GM10248 (cell line): ENCODE measurements around the gene SDK1.

ENCODE experiments used
- CTCF ChIA-PET: fragments of 300-600 bp; sonication (Branson Sonifier 250); formaldehyde crosslinking; extraction: SDS; loops from one replicate; lab custom pipeline; 2021; ENCODE audit warnings: antibody characterized with exemption; lab: Yijun Ruan, JAX
- POLR2A ChIA-PET: fragments of 350-650 bp; sonication (Branson Sonifier 250); formaldehyde crosslinking; extraction: SDS; loops from one replicate; lab custom pipeline; 2020; ENCODE audit warnings: antibody characterized with exemption; lab: Yijun Ruan, JAX
- DNase-seq: peaks from one replicate; pipeline ENCODE4 v3.0.0; 2012; ENCODE audit errors: extremely low spot score
- CTCF ChIP-seq: IDR thresholded peaks from 2 replicates; pipeline ENCODE4 v1.5.1; 2012; ENCODE audit warnings: mild to moderate bottlenecking, low read depth; ENCODE audit errors: extremely low read depth, missing control alignments, control extremely low read depth

Gene SDK1

GRCh38 chr7:3309140-3309539 lies 8.1 kb downstream of the SDK1 start:
- no peak for DNase-seq
- POLR2A ChIA-PET = no interaction called here
- no peak for TF ChIP-seq CTCF
- CTCF ChIA-PET = no interaction called here

DNA sequence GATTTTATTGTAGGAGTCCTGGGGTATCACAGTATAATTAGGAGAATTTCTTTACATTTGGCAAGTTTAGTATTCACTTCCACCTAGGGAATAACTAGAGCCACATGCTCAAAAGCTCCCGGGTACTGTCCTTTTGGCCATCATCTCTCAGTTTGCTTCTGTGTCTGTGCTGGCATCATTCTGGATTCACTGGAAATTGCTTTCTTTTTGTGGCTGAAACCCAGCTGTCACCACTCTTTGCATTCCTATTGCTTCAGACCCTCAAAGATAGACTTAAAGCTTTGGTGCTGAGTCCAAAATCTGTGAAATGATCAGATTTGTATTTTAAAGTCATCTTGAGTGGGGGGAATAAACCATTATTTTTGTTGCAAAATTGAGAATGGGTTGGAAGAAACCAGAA lies 8.9 kb downstream of the SDK1 start:
- DNase-seq = no peak
- ChIA-PET CTCF (interaction anchor here (0.8 to 1.7 kb wide), 3 partner anchors 9 to 26 kb away, joined by 4 read pairs; partner anchors contain the start of gene SDK1), POLR2A (no interaction called here)
- no peak for TF ChIP-seq CTCF

DNA sequence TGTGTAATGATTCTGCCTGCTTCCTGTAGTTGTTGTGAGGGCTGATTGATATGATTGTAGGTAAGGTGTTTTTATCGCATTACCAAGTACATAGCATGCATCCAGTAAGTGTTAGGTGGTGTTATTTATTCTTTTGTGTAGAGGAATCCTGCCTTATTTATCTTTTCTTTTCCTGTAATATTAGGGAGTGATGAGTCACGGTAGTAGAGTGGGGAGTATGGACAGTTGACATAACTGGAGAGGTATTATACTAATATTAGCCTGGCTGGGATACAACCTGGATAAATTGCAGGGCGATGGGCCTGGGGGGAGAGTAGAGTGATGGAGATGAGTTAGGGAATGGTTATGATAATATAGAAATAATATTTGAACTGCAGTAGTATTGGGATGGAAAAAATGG lies 9.8 kb downstream of the SDK1 start:
- no peak for TF ChIP-seq CTCF
- DNase-seq = no peak
- ChIA-PET CTCF (interaction anchor here (0.8 to 1.7 kb wide), 3 partner anchors 8 to 27 kb away, joined by 4 read pairs; partner anchors contain the start of gene SDK1), POLR2A (no interaction called here)

DNA sequence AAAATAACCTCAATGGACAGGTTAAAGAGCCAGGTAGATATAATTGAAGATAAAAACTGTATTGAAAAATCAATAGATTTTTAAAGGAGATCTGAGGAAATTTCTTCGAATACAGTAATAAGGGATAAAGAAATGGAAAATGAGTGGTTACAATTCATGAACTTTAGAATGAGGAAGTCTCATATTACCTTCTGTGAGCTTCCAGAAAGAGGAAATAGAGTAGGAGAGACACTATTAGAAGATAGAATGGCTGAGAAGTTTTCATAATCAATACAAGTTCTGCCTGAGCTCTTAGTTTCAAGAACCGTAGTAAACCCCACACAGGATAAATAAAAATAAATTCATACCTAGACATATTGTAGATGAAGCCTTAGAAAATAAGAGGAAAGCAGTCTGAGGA lies 11.5 kb downstream of the SDK1 start:
- no peak for DNase-seq
- no peak for TF ChIP-seq CTCF
- ChIA-PET CTCF (interaction anchor here (0.9 kb wide), 1 partner anchor 12 kb away, joined by 4 read pairs; the partner anchor contains the start of gene SDK1), POLR2A (no interaction called here)

DNA sequence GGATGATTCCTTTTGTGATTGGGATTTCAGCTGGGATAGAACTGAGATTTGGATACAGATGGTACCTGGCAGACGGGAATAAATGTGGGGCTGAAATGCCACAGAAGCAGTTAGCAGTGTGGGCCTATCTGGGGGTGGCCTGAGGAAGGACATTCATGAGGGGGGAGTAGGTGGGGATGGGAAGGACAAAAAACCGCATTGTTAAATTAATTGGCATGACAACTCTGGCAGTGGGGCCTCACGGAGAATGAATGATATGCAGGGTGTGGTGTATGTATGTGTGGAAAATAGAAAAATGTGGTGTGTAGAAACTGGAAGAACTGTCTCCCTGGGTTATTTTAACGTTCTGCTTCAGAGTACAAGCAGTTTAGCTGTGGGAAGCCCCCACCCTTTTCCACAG lies 17.8 kb downstream of the SDK1 start:
- ChIA-PET POLR2A (no interaction called here), CTCF (interaction anchor here (0.9 to 1.0 kb wide), 2 partner anchors 9 to 15 kb away, joined by 3 to 4 read pairs; no protein-coding TSS in a partner anchor)
- no peak for TF ChIP-seq CTCF
- no peak for DNase-seq

DNA sequence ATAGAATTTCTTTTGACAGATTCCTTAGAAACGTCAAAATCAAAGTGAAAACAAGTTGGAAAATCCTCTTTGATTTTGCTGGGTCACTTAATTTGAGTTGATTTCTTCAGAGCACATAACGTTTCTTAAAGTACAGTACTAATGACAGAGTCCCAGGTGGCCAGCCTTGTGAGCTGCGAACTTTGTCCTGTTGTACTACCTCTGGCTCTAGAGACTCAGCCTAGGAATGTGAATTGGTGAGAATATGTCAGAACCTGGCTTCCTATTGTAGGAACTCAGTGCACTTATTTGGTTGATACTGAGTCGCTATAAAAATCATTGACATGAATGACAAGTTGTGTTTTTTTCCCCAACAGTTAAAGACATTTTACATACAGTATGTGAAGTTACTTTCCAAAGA lies 20.2 kb downstream of the SDK1 start:
- ChIA-PET CTCF (interaction anchor here (1.4 kb wide), 1 partner anchor 20 kb away, joined by 3 read pairs; the partner anchor contains the start of gene SDK1), POLR2A (no interaction called here)
- TF ChIP-seq CTCF = no peak
- DNase-seq = no peak
